ENCODE data around the gene DRC7. TPM values are rescaled to one million over a fixed set of nuclear protein-coding genes. Genes with fewer than 3 reads are reported as not detected.

DRC7 gene
- polyA plus RNA-seq, 1 of the 3 experiments (the other 2 are of a cell fraction), result 0.58 TPM

GRCh38 chr16:57693550-57693949 is 1.1 kb upstream of the DRC7 start:
- Histone ChIP-seq H3K27ac (ENCODE audit: low read depth in 2 of 2, low read length in 1 of 2) (no peak overlapping the region), H3K4me3 (ENCODE audit: low read depth in 2 of 2, low read length in 1 of 2) (no peak overlapping the region), H3K36me3 (replicated peaks in 1 of 2; ENCODE audit: control insufficient read depth in 1 of 2, insufficient read depth in 2 of 2, low read length in 1 of 2) (no peaks in the 10 kb centered on the region), H4K20me1 (ENCODE audit: insufficient read depth) (no peaks in the 10 kb centered on the region), H3F3A (replicated peaks; ENCODE audit: insufficient read depth) (no peaks in the 10 kb centered on the region), H3K4me2 (no peak overlapping the region), H3K9me3 (no peaks in the 10 kb centered on the region), H3K27me3 (ENCODE audit: insufficient read depth) (no peaks in the 10 kb centered on the region; the same call in 1 of the 2 replicates), H3K9me2 (no peaks in the 10 kb centered on the region), H2AFZ (ENCODE audit: low read depth) (no peak overlapping the region), H3K4me1 (ENCODE audit: control insufficient read depth in 1 of 2, insufficient read depth in 2 of 2, low read depth in 1 of 2, low read length in 1 of 2) (peaks cover 0 to 13% of the 10 kb centered on the region in 2 experiments; a peak in 1 of 4 replicates), H3K9ac (no peak overlapping the region), H3K79me2 (ENCODE audit: insufficient read depth) (no peaks in the 10 kb centered on the region)
- no peak for DNase-seq
- POLR2A ChIA-PET, result no interaction called here
- no peak for TF ChIP-seq EP300 (IDR thresholded peaks at IDR 0.05; ENCODE audit: borderline replicate concordance in 1 of 2, low read depth in 1 of 2, low read length in 1 of 2)
- CTCF ChIA-PET, result no interaction called here
- WGBS (ENCODE audit: low lambda C conversion rate), result 62% methylated on average over 4 of the region's 4 CpGs

DNA sequence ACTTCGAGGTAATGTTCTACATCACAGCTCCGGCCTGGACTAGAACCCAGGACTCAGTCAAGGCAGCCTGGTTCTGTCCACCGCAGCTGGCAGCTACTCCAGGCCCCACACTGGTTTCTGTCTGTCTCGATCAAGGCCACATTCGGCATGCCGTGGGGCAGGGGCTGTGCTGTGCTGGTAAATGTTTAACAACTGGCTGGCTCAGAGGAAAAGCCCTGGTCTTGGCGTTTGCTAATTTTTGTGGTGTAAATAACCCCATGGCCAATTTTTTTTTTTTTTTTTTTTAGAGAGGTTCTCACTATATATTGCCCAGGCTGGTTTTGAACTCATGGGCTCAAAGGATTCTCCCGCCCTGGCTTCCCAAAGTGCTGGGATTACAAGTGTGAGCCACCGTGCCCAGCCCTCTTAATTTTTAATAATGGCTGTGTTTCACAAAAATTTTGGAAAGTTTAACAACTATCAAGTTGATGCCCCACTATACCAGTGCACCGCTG is 328 bp upstream of the DRC7 start:
- Histone ChIP-seq H3K9me2 (no peaks in the 10 kb centered on the region), H3K4me1 (ENCODE audit: control insufficient read depth in 1 of 2, insufficient read depth in 2 of 2, low read depth in 1 of 2, low read length in 1 of 2) (peaks cover 0 to 13% of the 10 kb centered on the region in 2 experiments; a peak in 1 of 4 replicates), H3K4me2 (no peak overlapping the region), H3K79me2 (ENCODE audit: insufficient read depth) (no peaks in the 10 kb centered on the region), H3F3A (replicated peaks; ENCODE audit: insufficient read depth) (no peaks in the 10 kb centered on the region), H3K27me3 (ENCODE audit: insufficient read depth) (no peaks in the 10 kb centered on the region; the same call in 1 of the 2 replicates), H2AFZ (ENCODE audit: low read depth) (no peak overlapping the region), H3K4me3 (ENCODE audit: low read depth in 2 of 2, low read length in 1 of 2) (peak overlapping the region in 1 of 2 experiments; percentile 44; a peak in 1 of 4 replicates), H4K20me1 (ENCODE audit: insufficient read depth) (no peaks in the 10 kb centered on the region), H3K27ac (ENCODE audit: low read depth in 2 of 2, low read length in 1 of 2) (no peak overlapping the region), H3K9ac (no peak overlapping the region), H3K9me3 (no peaks in the 10 kb centered on the region), H3K36me3 (replicated peaks in 1 of 2; ENCODE audit: control insufficient read depth in 1 of 2, insufficient read depth in 2 of 2, low read length in 1 of 2) (no peaks in the 10 kb centered on the region)
- WGBS (ENCODE audit: low lambda C conversion rate), result 51% methylated on average over 10 of the region's 10 CpGs
- ChIA-PET POLR2A (no interaction called here), CTCF (interaction anchor here (0.7 to 1.0 kb wide), 3 partner anchors 112 to 174 kb away, joined by 3 read pairs; no protein-coding TSS in a partner anchor)
- no peak for DNase-seq
- TF ChIP-seq RXRA (IDR thresholded peaks at IDR 0.05; ENCODE audit: borderline replicate concordance, low read depth), result no peak
- no peak for TF ChIP-seq EZH2phosphoT487 (IDR thresholded peaks at IDR 0.05; ENCODE audit: borderline replicate concordance, low read depth)
- TF ChIP-seq, protein P1, sequence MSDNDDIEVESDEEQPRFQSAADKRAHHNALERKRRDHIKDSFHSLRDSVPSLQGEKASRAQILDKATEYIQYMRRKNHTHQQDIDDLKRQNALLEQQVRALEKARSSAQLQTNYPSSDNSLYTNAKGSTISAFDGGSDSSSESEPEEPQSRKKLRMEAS (IDR thresholded peaks at IDR 0.05; ENCODE audit: low read depth), result no peak
- TF ChIP-seq FOXJ3 (CRISPR knock-in tag; IDR thresholded peaks at IDR 0.05), result no peak
- no peak for TF ChIP-seq RFX5 (IDR thresholded peaks at IDR 0.05; ENCODE audit: low read length)
- no peak for TF ChIP-seq ELF1 (IDR thresholded peaks at IDR 0.05)
- no peak for TF ChIP-seq MXI1 (IDR thresholded peaks at IDR 0.05; ENCODE audit: low read depth, low read length)
- TF ChIP-seq EP300 (IDR thresholded peaks at IDR 0.05; ENCODE audit: borderline replicate concordance in 1 of 2, low read depth in 1 of 2, low read length in 1 of 2), result no peak
- TF ChIP-seq, protein P2, sequence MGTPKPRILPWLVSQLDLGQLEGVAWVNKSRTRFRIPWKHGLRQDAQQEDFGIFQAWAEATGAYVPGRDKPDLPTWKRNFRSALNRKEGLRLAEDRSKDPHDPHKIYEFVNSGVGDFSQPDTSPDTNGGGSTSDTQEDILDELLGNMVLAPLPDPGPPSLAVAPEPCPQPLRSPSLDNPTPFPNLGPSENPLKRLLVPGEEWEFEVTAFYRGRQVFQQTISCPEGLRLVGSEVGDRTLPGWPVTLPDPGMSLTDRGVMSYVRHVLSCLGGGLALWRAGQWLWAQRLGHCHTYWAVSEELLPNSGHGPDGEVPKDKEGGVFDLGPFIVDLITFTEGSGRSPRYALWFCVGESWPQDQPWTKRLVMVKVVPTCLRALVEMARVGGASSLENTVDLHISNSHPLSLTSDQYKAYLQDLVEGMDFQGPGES (IDR thresholded peaks at IDR 0.05; ENCODE audit: low read depth, low read length), result no peak
- TF ChIP-seq PBX3 (IDR thresholded peaks at IDR 0.05), result no peak
- TF ChIP-seq RCOR1 (IDR thresholded peaks at IDR 0.05; ENCODE audit: low read length), result no peak
- TF ChIP-seq GABPA (IDR thresholded peaks at IDR 0.05; ENCODE audit: low read depth), result no peak
- no peak for TF ChIP-seq GATA2 (CRISPR knock-in tag; IDR thresholded peaks at IDR 0.05)
- TF ChIP-seq USF1 (IDR thresholded peaks at IDR 0.05; ENCODE audit: borderline replicate concordance, low read depth), result no peak
- no peak for TF ChIP-seq YY1 (IDR thresholded peaks at IDR 0.05; ENCODE audit: low read depth)
- TF ChIP-seq, protein P3, sequence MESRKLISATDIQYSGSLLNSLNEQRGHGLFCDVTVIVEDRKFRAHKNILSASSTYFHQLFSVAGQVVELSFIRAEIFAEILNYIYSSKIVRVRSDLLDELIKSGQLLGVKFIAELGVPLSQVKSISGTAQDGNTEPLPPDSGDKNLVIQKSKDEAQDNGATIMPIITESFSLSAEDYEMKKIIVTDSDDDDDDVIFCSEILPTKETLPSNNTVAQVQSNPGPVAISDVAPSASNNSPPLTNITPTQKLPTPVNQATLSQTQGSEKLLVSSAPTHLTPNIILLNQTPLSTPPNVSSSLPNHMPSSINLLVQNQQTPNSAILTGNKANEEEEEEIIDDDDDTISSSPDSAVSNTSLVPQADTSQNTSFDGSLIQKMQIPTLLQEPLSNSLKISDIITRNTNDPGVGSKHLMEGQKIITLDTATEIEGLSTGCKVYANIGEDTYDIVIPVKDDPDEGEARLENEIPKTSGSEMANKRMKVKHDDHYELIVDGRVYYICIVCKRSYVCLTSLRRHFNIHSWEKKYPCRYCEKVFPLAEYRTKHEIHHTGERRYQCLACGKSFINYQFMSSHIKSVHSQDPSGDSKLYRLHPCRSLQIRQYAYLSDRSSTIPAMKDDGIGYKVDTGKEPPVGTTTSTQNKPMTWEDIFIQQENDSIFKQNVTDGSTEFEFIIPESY (IDR thresholded peaks at IDR 0.05; ENCODE audit: borderline replicate concordance, low read depth), result no peak
- no peak for TF ChIP-seq RAD21 (IDR thresholded peaks at IDR 0.05; ENCODE audit: low read length)
- TF ChIP-seq MEF2A (IDR thresholded peaks at IDR 0.05; ENCODE audit: borderline replicate concordance, low read depth), result no peak
- no peak for TF ChIP-seq CHD2 (IDR thresholded peaks at IDR 0.05; ENCODE audit: low read length, partially characterized antibody)
